Naive thymus-derived CD4-positive, alpha-beta T cell (primary cell): ENCODE results near the gene MYO1C. TPM values are rescaled to one million over a fixed set of nuclear protein-coding genes. Genes with fewer than 3 reads are reported as not detected.
A peak's percentile ranks its signal among the peaks of the same experiment; 100 is the strongest.
"Not testable (repeated sequence)": the region's sequence is repeated elsewhere in the genome, so short reads cannot be mapped to it uniquely, and the experiment has no call there.

Experiments used
- ATAC-seq: fragments of 150-1000 bp; cut with Tn5 transposase; 2 replicates; pipeline ENCODE4 v1.10.0; 2021; ENCODE audit warnings: mild to moderate bottlenecking, moderate library complexity
- CTCF ChIA-PET: fragments of 350-600 bp; sonication (Branson Sonifier 250); formaldehyde crosslinking; loops from one replicate; lab custom pipeline; 2021; ENCODE audit warnings: antibody characterized with exemption; lab: Charles Lee
- POLR2A ChIA-PET: fragments of 350-600 bp; sonication (Branson Sonifier 250); formaldehyde crosslinking; loops from one replicate; lab custom pipeline; 2021; ENCODE audit warnings: antibody characterized with exemption, inconsistent platforms; lab: Charles Lee
- DNase-seq, 9 donors: peaks; one replicate each; pipeline versions ENCODE4 v3.0.0 to v3.0.0-alpha.2; 2020 to 2022; ENCODE audit warnings: mixed read lengths in 1 of 9
- H3K27ac ChIP-seq: one replicate; pipeline ENCODE4 v1.7.0; 2013; ENCODE audit warnings: mild to moderate bottlenecking, low read depth, low read length, moderate library complexity
- H3K27me3 ChIP-seq, 2 donors: one replicate each; pipeline ENCODE4 v1.7.0; 2013; ENCODE audit warnings: low read length in 2 of 2, mild to moderate bottlenecking in 2 of 2, moderate library complexity in 2 of 2; ENCODE audit not compliant: control insufficient read depth in 2 of 2, insufficient read depth in 2 of 2
- H3K36me3 ChIP-seq, 3 experiments: 1 replicate in 2 of 3; 2 replicates in 1 of 3; pipeline ENCODE4 v1.7.0; 2013; ENCODE audit warnings: low read length in 3 of 3, mild to moderate bottlenecking in 3 of 3, moderate library complexity in 1 of 3; ENCODE audit not compliant: insufficient read depth in 3 of 3, control insufficient read depth in 2 of 3
- H3K4me1 ChIP-seq, 2 donors: one replicate each; pipeline ENCODE4 v1.7.0; 2013; ENCODE audit warnings: low read length in 2 of 2, mild to moderate bottlenecking in 2 of 2, moderate library complexity in 1 of 2; ENCODE audit not compliant: control insufficient read depth in 2 of 2, insufficient read depth in 2 of 2
- H3K4me3 ChIP-seq: 2 replicates; pipeline ENCODE4 v1.7.0; 2013; ENCODE audit warnings: mild to moderate bottlenecking, low read length
- H3K9me3 ChIP-seq, 3 experiments: 1 replicate in 2 of 3; 2 replicates in 1 of 3; pipeline ENCODE4 v1.7.0; 2013; ENCODE audit warnings: low read length in 3 of 3; ENCODE audit not compliant: control insufficient read depth in 2 of 3
- H3K27ac Mint-ChIP-seq, 9 donors: one replicate each; pipeline ENCODE4 v1.8.0; 2020 to 2022; ENCODE audit warnings: mixed read lengths in 9 of 9, mild to moderate bottlenecking in 8 of 9, moderate library complexity in 5 of 9, inconsistent platforms in 2 of 9
- H3K27me3 Mint-ChIP-seq, 5 donors: one replicate each; pipeline ENCODE4 v1.8.0; 2021 to 2022; ENCODE audit warnings: mixed read lengths in 5 of 5, mild to moderate bottlenecking in 1 of 5
- H3K36me3 Mint-ChIP-seq, 5 donors: one replicate each; pipeline ENCODE4 v1.8.0; 2020 to 2022; ENCODE audit warnings: mixed read lengths in 5 of 5, mild to moderate bottlenecking in 3 of 5, inconsistent platforms in 1 of 5
- H3K4me1 Mint-ChIP-seq, 7 donors: one replicate each; pipeline ENCODE4 v1.8.0; 2020 to 2022; ENCODE audit warnings: mixed read lengths in 7 of 7, mild to moderate bottlenecking in 3 of 7, inconsistent platforms in 1 of 7
- H3K4me3 Mint-ChIP-seq, 10 donors: one replicate each; pipeline ENCODE4 v1.8.0; 2020 to 2022; ENCODE audit warnings: mild to moderate bottlenecking in 10 of 10, mixed read lengths in 10 of 10, moderate library complexity in 6 of 10, inconsistent platforms in 2 of 10
- H3K9me3 Mint-ChIP-seq, 11 donors: one replicate each; pipeline ENCODE4 v1.8.0; 2020 to 2022; ENCODE audit warnings: mixed read lengths in 11 of 11, mild to moderate bottlenecking in 4 of 11, inconsistent platforms in 1 of 11, moderate library complexity in 1 of 11
- intact Hi-C, 2 donors: fragments of 100-400 bp; cut with micrococcal nuclease; formaldehyde crosslinking; loops; one replicate each; pipeline ENCODE4 v1.15.1; 2023
- polyA plus RNA-seq, 2 donors: library from polyadenylated mRNA; unstranded; fragments of 300-500 nt; fragmentation: Illumina TruSeq; gene quantifications; one replicate each; pipeline ENCODE4 v1.2.3, GENCODE V29; 2021
- total RNA-seq, 6 experiments: library from RNA in 5 of 6; stranded (reverse) in 5 of 6; gene quantifications; 1 replicate in 5 of 6; 2 replicates in 1 of 6; pipeline ENCODE4 v1.2.3 and lab custom pipeline; 2021 to 2026

The MYO1C gene
- total and polyA plus RNA-seq, 7 experiments from 2014 or later: 4.4 to 37.0 (median 15.0) TPM

- Mint-ChIP-seq H3K27ac (peak overlapping the region; percentile 56 to 91 (median 86)), H3K9me3 (no peaks in the 10 kb centered on the region), H3K4me3 (peak overlapping the region; percentile 86 to 95 (median 88)), H3K36me3 (peaks cover 0 to 7% (median 4%) of the 10 kb centered on the region in 5 donors), H3K4me1 (peaks cover 28 to 62% (median 47%) of the 10 kb centered on the region in 7 donors), H3K27me3 (peaks cover 0 to 18% (median 4%) of the 10 kb centered on the region in 5 donors)
- Histone ChIP-seq H3K36me3 (peaks cover 0 to 11% (median 0%) of the 10 kb centered on the region in 3 experiments), H3K27ac (peak overlapping the region; percentile 97), H3K27me3 (no peaks in the 10 kb centered on the region), H3K9me3 (no peaks in the 10 kb centered on the region), H3K4me1 (peaks cover 18 to 32% of the 10 kb centered on the region in 2 donors), H3K4me3 (peak overlapping the region; percentile 90)
- peak in 7 of 9 donors; percentile 17 to 55 (median 27) for DNase-seq
- peak; percentile 22 for ATAC-seq
- intact Hi-C loops: loop anchor here in 1 of 2 donors (1.0 kb wide), 1 partner anchor 90 kb away; no protein-coding TSS in a partner anchor
- ChIA-PET POLR2A (interaction anchor here (1.1 to 2.8 kb wide), 3 partner anchors 32 to 61 kb away, joined by 5 to 15 read pairs (median 7); partner anchors contain the start of genes INPP5K and YWHAE), CTCF (interaction anchor here (0.5 to 0.7 kb wide), 2 partner anchors 31 to 60 kb away, joined by 3 read pairs; no protein-coding TSS in a partner anchor)
These were observed 37.1 kb downstream of the MYO1C start for GRCh38 chr17:1455291-1455796.

GRCh38 chr17:1454541-1454940 is 37.9 kb downstream of the MYO1C start:
- peaks cover 0 to 11% (median 0%) of the 10 kb centered on the region in 3 experiments for H3K36me3 ChIP-seq
- ATAC-seq: no peak
- ChIA-PET POLR2A (interaction anchor here (1.5 to 2.8 kb wide), 2 partner anchors 62 to 89 kb away, joined by 3 to 15 read pairs; partner anchors contain the start of gene INPP5K), CTCF (no interaction called here)
- intact Hi-C loops: no loop called here
- peaks cover 18 to 29% of the 10 kb centered on the region in 2 donors for H3K4me1 ChIP-seq
- H3K27me3 Mint-ChIP-seq: peaks cover 0 to 11% (median 0%) of the 10 kb centered on the region in 5 donors
- peak overlapping the region; percentile 86 to 95 (median 88) for H3K4me3 Mint-ChIP-seq
- no peaks in the 10 kb centered on the region for H3K9me3 ChIP-seq
- no peak for DNase-seq
- peaks cover 0 to 5% (median 4%) of the 10 kb centered on the region in 5 donors for H3K36me3 Mint-ChIP-seq
- H3K9me3 Mint-ChIP-seq: no peaks in the 10 kb centered on the region
- peak overlapping the region; percentile 56 to 91 (median 83) for H3K27ac Mint-ChIP-seq
- H3K27me3 ChIP-seq: no peaks in the 10 kb centered on the region
- peaks cover 24 to 58% (median 44%) of the 10 kb centered on the region in 7 donors for H3K4me1 Mint-ChIP-seq
- H3K27ac ChIP-seq: peak overlapping the region; percentile 97
- H3K4me3 ChIP-seq: peak overlapping the region; percentile 90

- H3K27me3 ChIP-seq, H3K27ac ChIP-seq, H3K4me3 ChIP-seq, H3K27me3 Mint-ChIP-seq, H3K9me3 Mint-ChIP-seq, ATAC-seq, intact Hi-C loops, DNase-seq, H3K36me3 Mint-ChIP-seq, H3K9me3 ChIP-seq: not testable (repeated sequence)
- H3K36me3 ChIP-seq: peaks cover 0 to 11% (median 0%) of the 10 kb centered on the region in 3 experiments
- CTCF ChIA-PET: interaction anchor here (0.6 to 1.2 kb wide), 3 partner anchors 31 to 71 kb away, joined by 3 to 4 read pairs (median 4); no protein-coding TSS in a partner anchor
- POLR2A ChIA-PET: interaction anchor here (1.5 kb wide), 1 partner anchor 88 kb away, joined by 3 read pairs; no protein-coding TSS in a partner anchor
- peaks cover 18 to 31% of the 10 kb centered on the region in 2 donors for H3K4me1 ChIP-seq
- Mint-ChIP-seq H3K4me3 (peak overlapping the region; percentile 33 to 91 (median 62)), H3K4me1 (peaks cover 31 to 66% (median 53%) of the 10 kb centered on the region in 7 donors), H3K27ac (peak overlapping the region in 5 of 9 donors; percentile 13 to 81 (median 43))
These were observed 38.8 kb downstream of the MYO1C start for GRCh38 chr17:1453694-1454093.

- H3K4me3 Mint-ChIP-seq: peak overlapping the region in 6 of 10 donors; percentile 47 to 91 (median 62)
- DNase-seq (no peak), ATAC-seq (no peak)
- H3K4me3 ChIP-seq: no peak overlapping the region
- H3K4me1 ChIP-seq: peaks cover 18 to 34% of the 10 kb centered on the region in 2 donors
- H3K27ac ChIP-seq: no peak overlapping the region
- no peaks in the 10 kb centered on the region for H3K27me3 ChIP-seq
- peaks cover 32 to 73% (median 53%) of the 10 kb centered on the region in 7 donors for H3K4me1 Mint-ChIP-seq
- no peaks in the 10 kb centered on the region for H3K9me3 ChIP-seq
- peaks cover 0 to 8% (median 4%) of the 10 kb centered on the region in 5 donors for H3K36me3 Mint-ChIP-seq
- peak overlapping the region in 2 of 9 donors; percentile 36 to 47 for H3K27ac Mint-ChIP-seq
- ChIA-PET POLR2A (no interaction called here), CTCF (interaction anchor here (0.7 to 1.2 kb wide), 4 partner anchors 32 to 92 kb away, joined by 3 to 4 read pairs (median 3); no protein-coding TSS in a partner anchor)
- peaks cover 0 to 8% (median 0%) of the 10 kb centered on the region in 5 donors for H3K27me3 Mint-ChIP-seq
- H3K9me3 Mint-ChIP-seq: no peaks in the 10 kb centered on the region
- peaks cover 0 to 11% (median 0%) of the 10 kb centered on the region in 3 experiments for H3K36me3 ChIP-seq
- intact Hi-C loops: no loop called here
These were observed 39.6 kb downstream of the MYO1C start for GRCh38 chr17:1452836-1453235.

- CTCF ChIA-PET, H3K9me3 ChIP-seq, H3K9me3 Mint-ChIP-seq, H3K27ac Mint-ChIP-seq, H3K27me3 Mint-ChIP-seq, POLR2A ChIA-PET, intact Hi-C loops, H3K27ac ChIP-seq, DNase-seq, H3K27me3 ChIP-seq, ATAC-seq, H3K4me3 ChIP-seq: not testable (repeated sequence)
- Mint-ChIP-seq H3K4me1 (peaks cover 34 to 83% (median 64%) of the 10 kb centered on the region in 7 donors), H3K36me3 (peaks cover 0 to 12% (median 4%) of the 10 kb centered on the region in 5 donors), H3K4me3 (peak overlapping the region in 1 of 10 donors; percentile 9)
- peaks cover 0 to 13% (median 0%) of the 10 kb centered on the region in 3 experiments for H3K36me3 ChIP-seq
- H3K4me1 ChIP-seq: peaks cover 16 to 35% of the 10 kb centered on the region in 2 donors
These were observed 42.2 kb downstream of the MYO1C start for GRCh38 chr17:1450261-1450660.

GRCh38 chr17:1449412-1449967 is 43.0 kb downstream of the MYO1C start:
- Mint-ChIP-seq H3K4me3 (peak overlapping the region in 6 of 10 donors; percentile 9 to 35 (median 32)), H3K27ac (peak overlapping the region in 2 of 9 donors; percentile 40 to 54), H3K9me3 (no peaks in the 10 kb centered on the region), H3K4me1 (peaks cover 32 to 79% (median 60%) of the 10 kb centered on the region in 7 donors), H3K36me3 (peaks cover 0 to 15% (median 4%) of the 10 kb centered on the region in 5 donors), H3K27me3 (no peaks in the 10 kb centered on the region)
- POLR2A ChIA-PET: interaction anchor here (1.0 kb wide), 1 partner anchor 50 kb away, joined by 3 read pairs; the partner anchor contains the start of gene YWHAE
- DNase-seq (no peak), ATAC-seq (no peak)
- peaks cover 0 to 13% (median 0%) of the 10 kb centered on the region in 3 experiments for H3K36me3 ChIP-seq
- H3K4me3 ChIP-seq: no peak overlapping the region
- H3K4me1 ChIP-seq: peaks cover 10 to 28% of the 10 kb centered on the region in 2 donors
- H3K9me3 ChIP-seq: no peaks in the 10 kb centered on the region
- intact Hi-C loops: no loop called here
- H3K27me3 ChIP-seq: no peaks in the 10 kb centered on the region
- no peak overlapping the region for H3K27ac ChIP-seq
- CTCF ChIA-PET: interaction anchor here (0.6 kb wide), 1 partner anchor 110 kb away, joined by 5 read pairs; no protein-coding TSS in a partner anchor
